Ovary (tissue), 3 donors: Measurements from ENCODE around the gene SLC27A2.

ENCODE experiments used
- CTCF ChIP-seq, 3 donors: fragments of 450-650 bp in 2 of 3; fragments of 200-600 bp in 1 of 3; IDR thresholded peaks; one replicate each; pipeline versions ENCODE4 v1.5.1 to v1.8.0; 2016 to 2022; ENCODE audit warnings: antibody characterized with exemption in 3 of 3, mild to moderate bottlenecking in 1 of 3
- POLR2A ChIP-seq: fragments of 450-650 bp; IDR thresholded peaks from one replicate; pipeline ENCODE4 v1.6.1; 2017; ENCODE audit warnings: antibody characterized with exemption, mild to moderate bottlenecking, moderate library complexity
- donor health status: DM: no; HTN: no; CAD: no.

DNA sequence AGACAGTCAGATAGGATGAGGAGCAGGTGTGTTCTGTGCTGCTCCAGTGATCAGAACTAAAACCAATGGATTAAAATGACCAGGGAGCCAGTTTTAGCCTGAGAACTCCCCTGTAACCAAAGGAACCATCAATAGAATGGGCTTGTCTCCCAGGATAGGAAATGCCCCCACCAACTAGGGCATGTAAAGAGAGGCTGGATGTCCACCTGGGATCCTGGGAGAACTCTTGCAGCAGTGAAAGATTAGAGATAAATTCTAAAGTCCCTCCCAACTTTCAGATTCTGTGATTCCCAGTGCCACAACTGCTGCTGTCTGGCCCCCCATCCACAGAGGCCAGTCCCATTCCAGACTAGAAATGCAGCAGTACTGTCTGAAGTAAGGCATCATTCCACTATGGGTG is 49.8 kb downstream of the SLC27A2 start:
- TF ChIP-seq CTCF (IDR thresholded peaks at IDR 0.05) (no peak), POLR2A (no peak)
